ENCODE data around the gene TRIP4. TPM values are rescaled to one million over a fixed set of nuclear protein-coding genes. Genes with fewer than 3 reads are reported as not detected.

Gene TRIP4
- total RNA-seq, 1 experiment from 2014 or later = 18.1 TPM

DNA sequence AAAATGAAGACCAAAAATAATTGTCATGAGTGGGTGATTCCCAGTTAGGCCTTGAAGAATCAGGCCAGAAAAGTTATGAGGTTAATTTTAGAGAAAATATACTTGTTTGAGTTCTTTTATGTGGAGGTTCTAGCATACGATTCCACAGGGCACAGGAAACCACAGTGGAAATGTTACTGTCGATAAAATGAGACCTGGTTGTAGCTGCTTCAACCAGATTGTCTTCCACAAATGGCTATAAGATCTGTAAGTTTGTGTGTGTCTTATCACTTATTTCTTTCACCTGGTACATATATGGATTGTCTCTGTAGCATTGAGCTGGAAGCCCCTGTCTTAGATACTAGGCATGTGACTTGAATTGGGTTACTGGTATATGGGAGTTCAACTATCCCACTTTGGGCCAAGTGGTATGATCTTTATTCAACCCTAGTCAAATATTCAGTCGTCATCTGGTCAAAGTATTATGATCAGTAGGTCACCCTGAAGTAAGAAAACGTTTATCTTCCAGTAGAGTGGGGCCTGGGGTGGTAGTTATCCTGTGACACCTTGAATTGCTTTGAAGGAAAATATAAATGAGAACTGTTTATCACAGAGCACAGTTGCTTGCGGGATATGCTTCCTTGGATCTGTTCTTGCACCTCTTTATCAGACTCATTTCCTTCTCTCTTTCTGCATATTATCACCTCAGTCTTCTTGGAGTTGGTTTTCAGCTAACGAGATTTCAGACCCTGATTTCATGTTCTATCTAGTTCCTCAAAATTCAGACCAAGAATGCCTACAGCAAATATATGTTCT lies 51.2 kb downstream of the TRIP4 start:
- H3K79me2 ChIP-seq (ENCODE audit: low read depth) = no peaks in the 10 kb centered on the region
- ChIA-PET POLR2A (ENCODE audit: unreplicated experiment) (no interaction called here), CTCF (no interaction called here)
- H3K9me2 ChIP-seq (ENCODE audit: insufficient read depth) = no peaks in the 10 kb centered on the region
- H3K36me3 ChIP-seq (ENCODE audit: low read depth) = no peaks in the 10 kb centered on the region
- H3K27me3 ChIP-seq (ENCODE audit: insufficient read depth, low read depth) = no peaks in the 10 kb centered on the region
- peaks cover 13% of the 10 kb centered on the region for H3K4me1 ChIP-seq (replicated peaks; ENCODE audit: insufficient read depth)
- H3K4me2 ChIP-seq = no peak overlapping the region
- peaks cover 13% of the 10 kb centered on the region for H3F3A ChIP-seq (ENCODE audit: insufficient read depth, low read depth)
- no peaks in the 10 kb centered on the region for H3K9me3 ChIP-seq (ENCODE audit: insufficient read depth, low read depth)
- TF ChIP-seq, protein P1, sequence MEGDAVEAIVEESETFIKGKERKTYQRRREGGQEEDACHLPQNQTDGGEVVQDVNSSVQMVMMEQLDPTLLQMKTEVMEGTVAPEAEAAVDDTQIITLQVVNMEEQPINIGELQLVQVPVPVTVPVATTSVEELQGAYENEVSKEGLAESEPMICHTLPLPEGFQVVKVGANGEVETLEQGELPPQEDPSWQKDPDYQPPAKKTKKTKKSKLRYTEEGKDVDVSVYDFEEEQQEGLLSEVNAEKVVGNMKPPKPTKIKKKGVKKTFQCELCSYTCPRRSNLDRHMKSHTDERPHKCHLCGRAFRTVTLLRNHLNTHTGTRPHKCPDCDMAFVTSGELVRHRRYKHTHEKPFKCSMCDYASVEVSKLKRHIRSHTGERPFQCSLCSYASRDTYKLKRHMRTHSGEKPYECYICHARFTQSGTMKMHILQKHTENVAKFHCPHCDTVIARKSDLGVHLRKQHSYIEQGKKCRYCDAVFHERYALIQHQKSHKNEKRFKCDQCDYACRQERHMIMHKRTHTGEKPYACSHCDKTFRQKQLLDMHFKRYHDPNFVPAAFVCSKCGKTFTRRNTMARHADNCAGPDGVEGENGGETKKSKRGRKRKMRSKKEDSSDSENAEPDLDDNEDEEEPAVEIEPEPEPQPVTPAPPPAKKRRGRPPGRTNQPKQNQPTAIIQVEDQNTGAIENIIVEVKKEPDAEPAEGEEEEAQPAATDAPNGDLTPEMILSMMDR (conservative IDR thresholded peaks at IDR 0.05) = no peak
- TF ChIP-seq EZH2 (IDR thresholded peaks at IDR 0.05; ENCODE audit: low read depth) = no peak
- DNase-seq = no peak
- H4K20me1 ChIP-seq (ENCODE audit: insufficient read depth) = no peaks in the 10 kb centered on the region
- intact Hi-C loops (cut with micrococcal nuclease; ENCODE audit: unreplicated experiment) = no loop called here
- no TSS peak for BruUV-seq (replicated peaks)
- H2AFZ ChIP-seq = no peak overlapping the region
- no peak overlapping the region for H3K27ac ChIP-seq
- H3K4me3 ChIP-seq = no peak overlapping the region

DNA sequence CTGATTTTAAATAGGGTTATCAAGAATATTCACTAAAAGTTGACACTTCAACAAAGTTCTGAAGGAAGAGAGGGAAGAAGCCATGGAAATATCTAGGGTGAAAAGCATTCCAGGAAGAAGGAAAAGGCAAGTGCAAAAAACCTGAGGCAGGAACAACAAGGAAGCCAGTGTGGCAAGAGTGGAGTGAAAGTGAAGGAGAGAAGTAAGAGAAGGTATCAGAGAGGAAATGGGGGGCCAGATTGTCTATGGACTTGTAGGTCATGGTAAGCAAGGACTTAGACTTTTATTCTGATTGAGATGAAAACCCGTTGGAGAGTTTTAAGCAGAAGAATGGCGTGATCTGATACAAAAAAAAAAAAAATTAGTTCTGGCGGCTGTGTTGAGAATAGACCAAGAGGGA lies 54.2 kb downstream of the TRIP4 start:
- Histone ChIP-seq H3K9me3 (ENCODE audit: insufficient read depth, low read depth) (no peaks in the 10 kb centered on the region), H3K79me2 (ENCODE audit: low read depth) (no peaks in the 10 kb centered on the region), H3K4me1 (replicated peaks; ENCODE audit: insufficient read depth) (peaks cover 25% of the 10 kb centered on the region), H3K9me2 (ENCODE audit: insufficient read depth) (no peaks in the 10 kb centered on the region), H3K27ac (no peak overlapping the region), H3K27me3 (ENCODE audit: insufficient read depth, low read depth) (no peaks in the 10 kb centered on the region), H3K4me2 (no peak overlapping the region), H3F3A (ENCODE audit: insufficient read depth, low read depth) (peaks cover 27% of the 10 kb centered on the region), H4K20me1 (ENCODE audit: insufficient read depth) (no peaks in the 10 kb centered on the region), H3K4me3 (no peak overlapping the region), H2AFZ (no peak overlapping the region), H3K36me3 (ENCODE audit: low read depth) (no peaks in the 10 kb centered on the region; the same call in 1 of the 2 replicates)
- intact Hi-C loops (cut with micrococcal nuclease; ENCODE audit: unreplicated experiment) = no loop called here
- TF ChIP-seq, protein P1 (conservative IDR thresholded peaks at IDR 0.05) = no peak
- CTCF ChIA-PET = no interaction called here
- POLR2A ChIA-PET (ENCODE audit: unreplicated experiment) = no interaction called here
- DNase-seq = no peak
- BruUV-seq (replicated peaks) = no TSS peak

DNA sequence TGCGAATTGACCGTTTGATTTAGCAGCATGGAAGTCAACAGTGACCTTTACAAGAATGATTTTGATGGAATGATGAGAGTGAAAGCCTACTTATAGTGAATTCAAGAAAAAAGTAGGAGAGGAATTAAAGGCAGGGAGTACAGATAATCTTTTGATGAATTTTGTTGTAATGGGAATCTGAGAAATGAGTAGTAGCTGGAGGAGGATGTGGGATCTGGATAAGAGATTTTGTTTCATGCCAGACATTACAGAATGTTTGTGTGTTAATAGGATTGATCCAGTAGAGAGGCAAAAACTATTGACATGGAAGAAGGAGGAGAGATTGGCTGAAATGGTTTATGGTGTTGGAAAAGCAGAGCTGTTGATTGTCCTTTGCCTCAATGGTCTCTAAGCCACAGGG lies 55.4 kb downstream of the TRIP4 start:
- POLR2A ChIA-PET (ENCODE audit: unreplicated experiment) = no interaction called here
- H3K9me2 ChIP-seq (ENCODE audit: insufficient read depth) = no peaks in the 10 kb centered on the region
- H3K4me2 ChIP-seq = peak overlapping the region; percentile 74

More for the DNA sequence above, 55.4 kb downstream of the TRIP4 start:
- CTCF ChIA-PET = no interaction called here
- H3K9me3 ChIP-seq (ENCODE audit: insufficient read depth, low read depth) = no peaks in the 10 kb centered on the region
- H3K27me3 ChIP-seq (ENCODE audit: insufficient read depth, low read depth) = no peaks in the 10 kb centered on the region
- no peak overlapping the region for H3K4me3 ChIP-seq
- H3K4me1 ChIP-seq (replicated peaks; ENCODE audit: insufficient read depth) = peaks cover 25% of the 10 kb centered on the region
- no peak for TF ChIP-seq EZH2 (IDR thresholded peaks at IDR 0.05; ENCODE audit: low read depth)
- TF ChIP-seq, protein P1 (conservative IDR thresholded peaks at IDR 0.05) = no peak
- BruUV-seq (replicated peaks) = no TSS peak
- H2AFZ ChIP-seq = no peak overlapping the region
- peaks cover 27% of the 10 kb centered on the region for H3F3A ChIP-seq (ENCODE audit: insufficient read depth, low read depth)
- H3K27ac ChIP-seq = peak overlapping the region; percentile 82
- intact Hi-C loops (cut with micrococcal nuclease; ENCODE audit: unreplicated experiment) = no loop called here
- no peaks in the 10 kb centered on the region for H4K20me1 ChIP-seq (ENCODE audit: insufficient read depth)
- H3K36me3 ChIP-seq (ENCODE audit: low read depth) = no peaks in the 10 kb centered on the region; the same call in 1 of the 2 replicates
- no peak for DNase-seq
- H3K79me2 ChIP-seq (ENCODE audit: low read depth) = no peaks in the 10 kb centered on the region
